ENCODE measurements around the gene HNRNPAB.
"Not testable (repeated sequence)": the region's sequence is repeated elsewhere in the genome, so short reads cannot be mapped to it uniquely, and the experiment has no call there.

DNA sequence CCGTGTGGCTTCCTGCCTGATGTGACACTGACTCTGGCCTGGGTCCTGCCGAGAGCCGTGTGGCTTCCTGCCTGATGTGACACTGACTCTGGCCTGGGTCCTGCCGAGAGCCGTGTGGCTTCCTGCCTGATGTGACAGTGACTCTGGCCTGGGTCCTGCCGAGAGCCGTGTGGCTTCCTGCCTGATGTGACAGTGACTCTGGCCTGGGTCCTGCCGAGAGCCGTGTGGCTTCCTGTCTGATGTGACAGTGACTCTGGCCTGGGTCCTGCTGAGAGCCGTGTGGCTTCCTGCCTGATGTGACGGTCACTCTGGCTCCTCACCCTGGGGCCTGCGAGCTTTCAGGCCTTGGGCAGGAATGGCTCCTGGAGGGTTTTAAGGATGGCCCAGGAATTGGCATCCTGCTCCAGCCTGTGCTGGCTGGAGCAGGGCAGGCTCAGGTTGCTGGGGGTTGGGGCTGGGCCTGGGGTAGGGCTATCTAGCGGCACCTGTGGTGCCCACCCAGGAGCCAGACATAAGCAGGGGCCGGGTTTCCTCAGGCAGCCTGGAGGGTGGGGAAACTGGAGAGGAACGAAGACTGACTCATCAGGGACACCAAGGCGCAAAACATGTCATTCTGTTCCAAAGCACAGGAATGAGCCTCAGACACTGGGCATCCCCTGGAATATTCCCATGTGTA is 35.4 kb downstream of the HNRNPAB start:
- TF ChIP-seq, protein P1, sequence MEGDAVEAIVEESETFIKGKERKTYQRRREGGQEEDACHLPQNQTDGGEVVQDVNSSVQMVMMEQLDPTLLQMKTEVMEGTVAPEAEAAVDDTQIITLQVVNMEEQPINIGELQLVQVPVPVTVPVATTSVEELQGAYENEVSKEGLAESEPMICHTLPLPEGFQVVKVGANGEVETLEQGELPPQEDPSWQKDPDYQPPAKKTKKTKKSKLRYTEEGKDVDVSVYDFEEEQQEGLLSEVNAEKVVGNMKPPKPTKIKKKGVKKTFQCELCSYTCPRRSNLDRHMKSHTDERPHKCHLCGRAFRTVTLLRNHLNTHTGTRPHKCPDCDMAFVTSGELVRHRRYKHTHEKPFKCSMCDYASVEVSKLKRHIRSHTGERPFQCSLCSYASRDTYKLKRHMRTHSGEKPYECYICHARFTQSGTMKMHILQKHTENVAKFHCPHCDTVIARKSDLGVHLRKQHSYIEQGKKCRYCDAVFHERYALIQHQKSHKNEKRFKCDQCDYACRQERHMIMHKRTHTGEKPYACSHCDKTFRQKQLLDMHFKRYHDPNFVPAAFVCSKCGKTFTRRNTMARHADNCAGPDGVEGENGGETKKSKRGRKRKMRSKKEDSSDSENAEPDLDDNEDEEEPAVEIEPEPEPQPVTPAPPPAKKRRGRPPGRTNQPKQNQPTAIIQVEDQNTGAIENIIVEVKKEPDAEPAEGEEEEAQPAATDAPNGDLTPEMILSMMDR (conservative IDR thresholded peaks at IDR 0.05; ENCODE audit: low read depth, low read length), result not testable (repeated sequence)
- not testable (repeated sequence) for TF ChIP-seq EZH2 (IDR thresholded peaks at IDR 0.05; ENCODE audit: borderline replicate concordance, low read depth, low read length, poor library complexity, severe bottlenecking)

Data from A673 (cell line).